Heart left ventricle (tissue), 16 donors: ENCODE results near the gene ZNF776. TPM values are rescaled to one million over a fixed set of nuclear protein-coding genes. Genes with fewer than 3 reads are reported as not detected.
A peak's percentile ranks its signal among the peaks of the same experiment; 100 is the strongest.

Source experiments
- ATAC-seq, 4 donors: fragments of 200-7000 bp; cut with Tn5 transposase; one replicate each; pipeline ENCODE4 v1.9.1; 2020 to 2022; ENCODE audit warnings: moderate library complexity in 4 of 4, mild to moderate bottlenecking in 3 of 4, moderate number of reproducible peaks in 1 of 4
- DNase-seq, 5 donors: peaks; one replicate each; pipeline ENCODE4 v3.0.0-alpha.2; 2020
- H3K27ac ChIP-seq, 12 donors: fragments of 200-600 bp; sonication (generic) in 4 of 12; one replicate each; pipeline versions ENCODE4 v1.5.0 to v1.8.0; 2016 to 2022; ENCODE audit warnings: mild to moderate bottlenecking in 2 of 12
- H3K27me3 ChIP-seq, 9 donors: fragments of 200-600 bp; sonication (generic) in 2 of 9; one replicate each; pipeline versions ENCODE4 v1.5.1 to v1.8.0; 2016 to 2022; ENCODE audit warnings: mild to moderate bottlenecking in 3 of 9
- H3K36me3 ChIP-seq, 9 donors: fragments of 200-600 bp; sonication (generic) in 2 of 9; one replicate each; pipeline versions ENCODE4 v1.5.0 to v1.8.0; 2018 to 2022; ENCODE audit warnings: mild to moderate bottlenecking in 2 of 9
- H3K4me1 ChIP-seq, 12 donors: fragments of 200-600 bp; sonication (generic) in 4 of 12; one replicate each; pipeline versions ENCODE4 v1.5.0 to v1.8.0; 2016 to 2022; ENCODE audit warnings: mild to moderate bottlenecking in 3 of 12
- H3K4me3 ChIP-seq, 12 donors: fragments of 200-600 bp; sonication (generic) in 4 of 12; one replicate each; pipeline versions ENCODE4 v1.5.0 to v1.8.0; 2017 to 2022; ENCODE audit warnings: mild to moderate bottlenecking in 9 of 12, moderate library complexity in 4 of 12
- H3K9me3 ChIP-seq, 12 donors: fragments of 200-600 bp; sonication (generic) in 4 of 12; one replicate each; pipeline versions ENCODE4 v1.5.0 to v1.8.0; 2016 to 2022; ENCODE audit warnings: mild to moderate bottlenecking in 1 of 12
- CTCF ChIP-seq, 12 donors: fragments of 200-600 bp; sonication (generic) in 4 of 12; IDR thresholded peaks; one replicate each; pipeline versions ENCODE4 v1.5.0 to v1.8.0; 2018 to 2022; ENCODE audit warnings: antibody characterized with exemption in 12 of 12, mild to moderate bottlenecking in 5 of 12
- POLR2A ChIP-seq, 2 donors: fragments of 450-650 bp; IDR thresholded peaks; one replicate each; pipeline ENCODE4 v1.6.1; 2017; ENCODE audit warnings: antibody characterized with exemption in 2 of 2, mild to moderate bottlenecking in 2 of 2, moderate library complexity in 2 of 2
- WGBS, 4 donors: extraction: QIAGEN DNeasy Blood & Tissue Kit in 2 of 4; methylation state at CpG; one replicate each; pipeline versions ENCODE4 v1.1.5 to v1.1.7; 2013 to 2018; 5-methylcytosine and 5-hydroxymethylcytosine counted together
- intact Hi-C, 10 donors: fragments of 100-400 bp; cut with DNase I; formaldehyde crosslinking; loops; one replicate each; pipeline versions ENCODE4 v1.11.1 to v1.14.2; 2022
- polyA plus RNA-seq, 2 donors: library from polyadenylated mRNA; stranded (reverse); fragments of 200-250 nt; gene quantifications; one replicate each; pipeline ENCODE4 v1.2.3, GENCODE V29; 2013
- total RNA-seq, 9 donors: library from RNA; depleted of rRNA in 2 of 9; stranded (reverse); fragments of >200 nt in 2 of 9; fragmentation: NEBNext Ultra II Directional in 3 of 9; extraction: Animal tissue kit (Norgen Biotek cat#: 25700) in 3 of 9; gene quantifications; one replicate each; pipeline versions ENCODE4 v1.1.0 to v1.2.4, GENCODE V29; 2016 to 2023
- donor health status: ischemic (EF 13 %, LVEDD 7.1; RV severe dilation, severe dysfunction).
- donor health status: healthy with polysubstance abuse.
- donor health status: DM: no; HTN: yes; CAD: no.
- donor health status: DM: no; HTN: no; CAD: no.
- donor health status: ischemic (EF 25% LVEDD 6.9; RV normal size, moderate dysfunction).
- donor health status: ischemic (EF 25% LVEDD 5.7; RV mildly dilated, moderate dysfunction).
- donor health status: healthy.
- donor health status: DM: yes; HTN: yes; CAD: no.
- donor health status: ischemic (EF 35%, LVEDD 5.7; RV mildly dilated, moderate dysfunction).
- donor health status: nonischemic (EF 11% LVEDD 7.7; RV severe dilation, severe dysfunction).
- donor health status: DM: yes; HTN: yes; CAD: no.
- donor health status: PGD.
- donor health status: ischemic (EF 29% LVEDD 5.4; RV normal size, mild dysfunction).
- donor health status: nonischemic (EF 23%, LVEDD 6.1; RV moderate dilation, normal function).

ZNF776 gene
- total and polyA plus RNA-seq, 11 donors: 4.8 to 17.3 (median 12.8) TPM

- ATAC-seq: no peak
- 69 to 80% (median 72%) methylated on average over 15 of the region's 15 CpGs for WGBS, 4 donors
- H3K9me3 ChIP-seq: peaks cover 0 to 83% (median 3%) of the 10 kb centered on the region in 12 donors
These were observed 37.0 kb upstream of the ZNF776 start for GRCh38 chr19:57709616-57710015.

GRCh38 chr19:57712222-57712621, 34.4 kb upstream of the ZNF776 start:
- DNase-seq (no peak), ATAC-seq (no peak)
- Histone ChIP-seq H3K36me3 (peaks cover 0 to 16% (median 0%) of the 10 kb centered on the region in 9 donors), H3K9me3 (peaks cover 0 to 73% (median 6%) of the 10 kb centered on the region in 12 donors), H3K27ac (no peak overlapping the region), H3K4me3 (no peak overlapping the region), H3K27me3 (no peaks in the 10 kb centered on the region), H3K4me1 (peaks cover 0 to 32% (median 9%) of the 10 kb centered on the region in 12 donors)
- WGBS, 4 donors: 51 to 71% (median 63%) methylated on average over 1 of the region's 1 CpG
- TF ChIP-seq POLR2A (IDR thresholded peaks at IDR 0.05) (no peak), CTCF (IDR thresholded peaks at IDR 0.05) (no peak)
- intact Hi-C loops: no loop called here

More at GRCh38 chr19:57709616-57710015, 37.0 kb upstream of the ZNF776 start:
- no peaks in the 10 kb centered on the region for H3K27me3 ChIP-seq
- H3K36me3 ChIP-seq: peaks cover 0 to 31% (median 0%) of the 10 kb centered on the region in 9 donors
- peak overlapping the region in 9 of 12 donors; percentile 18 to 92 (median 85) for H3K27ac ChIP-seq
- H3K4me1 ChIP-seq: peaks cover 0 to 39% (median 14%) of the 10 kb centered on the region in 12 donors
- intact Hi-C loops: no loop called here
- peak overlapping the region in 8 of 12 donors; percentile 43 to 91 (median 71) for H3K4me3 ChIP-seq
- TF ChIP-seq POLR2A (IDR thresholded peaks at IDR 0.05) (no peak), CTCF (IDR thresholded peaks at IDR 0.05) (no peak)
- no peak for DNase-seq

- ATAC-seq (no peak), DNase-seq (no peak)
- TF ChIP-seq CTCF (IDR thresholded peaks at IDR 0.05) (no peak), POLR2A (IDR thresholded peaks at IDR 0.05) (no peak)
- peaks cover 0 to 94% (median 36%) of the 10 kb centered on the region in 12 donors for H3K9me3 ChIP-seq
- intact Hi-C loops: no loop called here
- H3K27ac ChIP-seq: no peak overlapping the region
- peaks cover 6 to 55% (median 37%) of the 10 kb centered on the region in 9 donors for H3K36me3 ChIP-seq
- no peak overlapping the region for H3K4me3 ChIP-seq
- H3K27me3 ChIP-seq: no peaks in the 10 kb centered on the region
- no peaks in the 10 kb centered on the region for H3K4me1 ChIP-seq
These were observed 27.2 kb upstream of the ZNF776 start for GRCh38 chr19:57719424-57719823.

- 88 to 93% (median 91%) methylated on average over 4 of the region's 4 CpGs for WGBS, 4 donors
- Histone ChIP-seq H3K4me1 (no peaks in the 10 kb centered on the region), H3K36me3 (peaks cover 6 to 51% (median 37%) of the 10 kb centered on the region in 9 donors), H3K4me3 (no peak overlapping the region), H3K9me3 (peaks cover 0 to 95% (median 36%) of the 10 kb centered on the region in 12 donors), H3K27ac (no peak overlapping the region), H3K27me3 (no peaks in the 10 kb centered on the region)
- ATAC-seq: no peak
- no peak for TF ChIP-seq POLR2A (IDR thresholded peaks at IDR 0.05)
- no peak for TF ChIP-seq CTCF (IDR thresholded peaks at IDR 0.05)
- no peak for DNase-seq
- intact Hi-C loops: no loop called here
These were observed 26.6 kb upstream of the ZNF776 start for GRCh38 chr19:57719901-57720519.
